CD4-positive, alpha-beta memory T cell (primary cell): ENCODE data around the gene ANKRD36B. TPM values are rescaled to one million over a fixed set of nuclear protein-coding genes. Genes with fewer than 3 reads are reported as not detected.
A peak's percentile ranks its signal among the peaks of the same experiment; 100 is the strongest.
"Not testable (repeated sequence)": the region's sequence is repeated elsewhere in the genome, so short reads cannot be mapped to it uniquely, and the experiment has no call there.

ENCODE experiments used
- CTCF ChIA-PET: fragments of 350-600 bp; sonication (Branson Sonifier 250); formaldehyde crosslinking; loops from one replicate; lab custom pipeline; 2021; ENCODE audit warnings: inconsistent platforms; ENCODE audit not compliant: partially characterized antibody; lab: Charles Lee
- POLR2A ChIA-PET: fragments of 350-600 bp; sonication (Branson Sonifier 250); formaldehyde crosslinking; loops from one replicate; lab custom pipeline; 2021; ENCODE audit not compliant: partially characterized antibody; lab: Charles Lee
- DNase-seq, 5 donors: peaks; one replicate each; pipeline versions ENCODE4 v3.0.0 to v3.0.0-alpha.2; 2020 to 2022; ENCODE audit warnings: mixed read lengths in 1 of 5
- H3K27ac ChIP-seq: one replicate; pipeline ENCODE4 v1.7.0; 2013; ENCODE audit warnings: low read depth, low read length
- H3K27me3 ChIP-seq: 2 replicates; pipeline ENCODE4 v1.7.0; 2013; ENCODE audit warnings: mild to moderate bottlenecking, low read length, moderate library complexity; ENCODE audit not compliant: insufficient read depth
- H3K36me3 ChIP-seq: 2 replicates; pipeline ENCODE4 v1.7.0; 2013; ENCODE audit warnings: mild to moderate bottlenecking, low read length, moderate library complexity; ENCODE audit not compliant: insufficient read depth
- H3K4me1 ChIP-seq: 2 replicates; pipeline ENCODE4 v1.7.0; 2013; ENCODE audit warnings: mild to moderate bottlenecking, low read length, moderate library complexity; ENCODE audit not compliant: insufficient read depth
- H3K4me3 ChIP-seq, 2 donors: one replicate each; pipeline ENCODE4 v1.7.0; 2013; ENCODE audit warnings: low read length in 2 of 2, mild to moderate bottlenecking in 1 of 2
- H3K9me3 ChIP-seq, 2 donors: one replicate each; pipeline ENCODE4 v1.7.0; 2013; ENCODE audit warnings: low read length in 2 of 2, control low read depth in 1 of 2; ENCODE audit not compliant: control insufficient read depth in 1 of 2
- H3K27ac Mint-ChIP-seq, 7 donors: one replicate each; pipeline ENCODE4 v1.8.0; 2020 to 2021; ENCODE audit warnings: mixed read lengths in 7 of 7, mild to moderate bottlenecking in 6 of 7, inconsistent platforms in 3 of 7, moderate library complexity in 3 of 7
- H3K27me3 Mint-ChIP-seq, 2 donors: one replicate each; pipeline ENCODE4 v1.8.0; 2020 to 2021; ENCODE audit warnings: mixed read lengths in 2 of 2
- H3K36me3 Mint-ChIP-seq, 2 donors: one replicate each; pipeline ENCODE4 v1.8.0; 2020 to 2021; ENCODE audit warnings: mixed read lengths in 2 of 2, inconsistent platforms in 1 of 2, mild to moderate bottlenecking in 1 of 2
- H3K4me1 Mint-ChIP-seq, 4 donors: one replicate each; pipeline ENCODE4 v1.8.0; 2020 to 2021; ENCODE audit warnings: mixed read lengths in 4 of 4, mild to moderate bottlenecking in 1 of 4
- H3K4me3 Mint-ChIP-seq, 8 donors: one replicate each; pipeline ENCODE4 v1.8.0; 2020 to 2021; ENCODE audit warnings: mixed read lengths in 8 of 8, mild to moderate bottlenecking in 7 of 8, moderate library complexity in 6 of 8, inconsistent platforms in 3 of 8
- H3K9me3 Mint-ChIP-seq, 8 donors: one replicate each; pipeline ENCODE4 v1.8.0; 2020 to 2021; ENCODE audit warnings: mixed read lengths in 8 of 8, mild to moderate bottlenecking in 5 of 8, inconsistent platforms in 3 of 8, moderate library complexity in 1 of 8
- intact Hi-C: fragments of 100-400 bp; cut with micrococcal nuclease; formaldehyde crosslinking; loops from one replicate; pipeline ENCODE4 v1.15.1; 2023
- polyA plus RNA-seq, 2 donors: library from polyadenylated mRNA; unstranded; fragments of 300-500 nt; fragmentation: Illumina TruSeq; gene quantifications; one replicate each; pipeline ENCODE4 v1.2.3, GENCODE V29; 2021
- total RNA-seq, 2 experiments: library from RNA; stranded (reverse); gene quantifications; one replicate each; pipeline ENCODE4 v1.2.3, GENCODE V29; 2021

Gene ANKRD36B
- total and polyA plus RNA-seq, 4 experiments from 2014 or later: 6.4 to 82.0 (median 54.3) TPM

GRCh38 chr2:97549058-97549457 is 40.6 kb downstream of the ANKRD36B start:
- H3K4me1 Mint-ChIP-seq, CTCF ChIA-PET, H3K9me3 ChIP-seq, H3K4me3 Mint-ChIP-seq, DNase-seq, POLR2A ChIA-PET, H3K4me1 ChIP-seq, H3K27ac ChIP-seq, H3K27me3 ChIP-seq, H3K27me3 Mint-ChIP-seq, H3K4me3 ChIP-seq, H3K9me3 Mint-ChIP-seq: not testable (repeated sequence)
- Mint-ChIP-seq H3K27ac (peak overlapping the region in 1 of 7 donors; percentile 14), H3K36me3 (peaks cover 64 to 82% of the 10 kb centered on the region in 2 donors)
- intact Hi-C loops: loop anchor here (5.0 kb wide), 1 partner anchor 352 kb away; no protein-coding TSS in a partner anchor
- peaks cover 21% of the 10 kb centered on the region for H3K36me3 ChIP-seq

- H3K27me3 Mint-ChIP-seq, POLR2A ChIA-PET, H3K27ac ChIP-seq, H3K9me3 Mint-ChIP-seq, H3K27me3 ChIP-seq, H3K4me3 Mint-ChIP-seq, H3K4me1 ChIP-seq, DNase-seq, H3K4me3 ChIP-seq, H3K9me3 ChIP-seq, CTCF ChIA-PET, H3K4me1 Mint-ChIP-seq: not testable (repeated sequence)
- Mint-ChIP-seq H3K36me3 (peaks cover 59 to 78% of the 10 kb centered on the region in 2 donors), H3K27ac (peak overlapping the region in 1 of 7 donors; percentile 61)
- peaks cover 18% of the 10 kb centered on the region for H3K36me3 ChIP-seq
- intact Hi-C loops: loop anchor here (5.0 kb wide), 1 partner anchor 351 kb away; no protein-coding TSS in a partner anchor
Observed at GRCh38 chr2:97548536-97548935, 41.1 kb downstream of the ANKRD36B start.

GRCh38 chr2:97546711-97547110 is 43.0 kb downstream of the ANKRD36B start:
- Mint-ChIP-seq H3K27ac (no peak overlapping the region), H3K27me3 (no peaks in the 10 kb centered on the region), H3K9me3 (no peaks in the 10 kb centered on the region), H3K4me3 (no peak overlapping the region), H3K36me3 (peaks cover 52 to 63% of the 10 kb centered on the region in 2 donors), H3K4me1 (no peaks in the 10 kb centered on the region)
- Histone ChIP-seq H3K27me3 (no peaks in the 10 kb centered on the region), H3K4me1 (no peaks in the 10 kb centered on the region), H3K27ac (no peak overlapping the region), H3K4me3 (no peak overlapping the region), H3K9me3 (no peaks in the 10 kb centered on the region), H3K36me3 (peaks cover 14% of the 10 kb centered on the region)
- POLR2A ChIA-PET: no interaction called here
- no peak for DNase-seq
- intact Hi-C loops: loop anchor here (5.0 kb wide), 1 partner anchor 349 kb away; no protein-coding TSS in a partner anchor
- CTCF ChIA-PET: no interaction called here

- H3K27ac Mint-ChIP-seq: not testable (repeated sequence)
- intact Hi-C loops: loop anchor here (5.0 kb wide), 1 partner anchor 348 kb away; no protein-coding TSS in a partner anchor
- peaks cover 50 to 51% of the 10 kb centered on the region in 2 donors for H3K36me3 Mint-ChIP-seq
Observed at GRCh38 chr2:97544911-97545310, 44.8 kb downstream of the ANKRD36B start.

GRCh38 chr2:97525904-97526303 is 63.8 kb downstream of the ANKRD36B start:
- POLR2A ChIA-PET, H3K4me1 ChIP-seq, DNase-seq, H3K27ac Mint-ChIP-seq, intact Hi-C loops, CTCF ChIA-PET, H3K27ac ChIP-seq, H3K4me3 ChIP-seq, H3K27me3 ChIP-seq, H3K9me3 ChIP-seq, H3K36me3 ChIP-seq, H3K9me3 Mint-ChIP-seq, H3K4me1 Mint-ChIP-seq, H3K4me3 Mint-ChIP-seq, H3K27me3 Mint-ChIP-seq: not testable (repeated sequence)
- peaks cover 12 to 39% of the 10 kb centered on the region in 2 donors for H3K36me3 Mint-ChIP-seq

More at GRCh38 chr2:97544911-97545310, 44.8 kb downstream of the ANKRD36B start:
- H3K27me3 ChIP-seq, H3K9me3 ChIP-seq, CTCF ChIA-PET, H3K4me1 Mint-ChIP-seq, H3K27me3 Mint-ChIP-seq, POLR2A ChIA-PET, H3K4me1 ChIP-seq, H3K4me3 ChIP-seq, H3K36me3 ChIP-seq, H3K4me3 Mint-ChIP-seq, DNase-seq, H3K27ac ChIP-seq, H3K9me3 Mint-ChIP-seq: not testable (repeated sequence)

- H3K27me3 Mint-ChIP-seq, H3K4me3 Mint-ChIP-seq, DNase-seq, H3K27me3 ChIP-seq, H3K9me3 ChIP-seq, H3K27ac ChIP-seq, H3K4me1 ChIP-seq, H3K36me3 ChIP-seq, intact Hi-C loops, H3K9me3 Mint-ChIP-seq, POLR2A ChIA-PET, H3K4me3 ChIP-seq, H3K27ac Mint-ChIP-seq, CTCF ChIA-PET, H3K4me1 Mint-ChIP-seq: not testable (repeated sequence)
- H3K36me3 Mint-ChIP-seq: peaks cover 9 to 27% of the 10 kb centered on the region in 2 donors
Observed at GRCh38 chr2:97523816-97524215, 65.9 kb downstream of the ANKRD36B start.

- H3K36me3 Mint-ChIP-seq: peaks cover 9 to 23% of the 10 kb centered on the region in 2 donors
- H3K9me3 ChIP-seq, H3K9me3 Mint-ChIP-seq, H3K27ac ChIP-seq, H3K4me3 ChIP-seq, POLR2A ChIA-PET, intact Hi-C loops, H3K36me3 ChIP-seq, H3K27me3 Mint-ChIP-seq, H3K4me1 ChIP-seq, CTCF ChIA-PET, H3K4me3 Mint-ChIP-seq, DNase-seq, H3K27ac Mint-ChIP-seq, H3K27me3 ChIP-seq, H3K4me1 Mint-ChIP-seq: not testable (repeated sequence)
Observed at GRCh38 chr2:97522916-97523555, 66.6 kb downstream of the ANKRD36B start.
